Measurements from ENCODE around the gene FAM163B. TPM values are rescaled to one million over a fixed set of nuclear protein-coding genes. Genes with fewer than 3 reads are reported as not detected.
A peak's percentile ranks its signal among the peaks of the same experiment; 100 is the strongest.

Gene FAM163B
- total and polyA plus RNA-seq, 2 of the 8 experiments (the other 6 are each of a cell fraction or from before 2014, with no cell fraction given), result 0.63 to 1.0 TPM

DNA sequence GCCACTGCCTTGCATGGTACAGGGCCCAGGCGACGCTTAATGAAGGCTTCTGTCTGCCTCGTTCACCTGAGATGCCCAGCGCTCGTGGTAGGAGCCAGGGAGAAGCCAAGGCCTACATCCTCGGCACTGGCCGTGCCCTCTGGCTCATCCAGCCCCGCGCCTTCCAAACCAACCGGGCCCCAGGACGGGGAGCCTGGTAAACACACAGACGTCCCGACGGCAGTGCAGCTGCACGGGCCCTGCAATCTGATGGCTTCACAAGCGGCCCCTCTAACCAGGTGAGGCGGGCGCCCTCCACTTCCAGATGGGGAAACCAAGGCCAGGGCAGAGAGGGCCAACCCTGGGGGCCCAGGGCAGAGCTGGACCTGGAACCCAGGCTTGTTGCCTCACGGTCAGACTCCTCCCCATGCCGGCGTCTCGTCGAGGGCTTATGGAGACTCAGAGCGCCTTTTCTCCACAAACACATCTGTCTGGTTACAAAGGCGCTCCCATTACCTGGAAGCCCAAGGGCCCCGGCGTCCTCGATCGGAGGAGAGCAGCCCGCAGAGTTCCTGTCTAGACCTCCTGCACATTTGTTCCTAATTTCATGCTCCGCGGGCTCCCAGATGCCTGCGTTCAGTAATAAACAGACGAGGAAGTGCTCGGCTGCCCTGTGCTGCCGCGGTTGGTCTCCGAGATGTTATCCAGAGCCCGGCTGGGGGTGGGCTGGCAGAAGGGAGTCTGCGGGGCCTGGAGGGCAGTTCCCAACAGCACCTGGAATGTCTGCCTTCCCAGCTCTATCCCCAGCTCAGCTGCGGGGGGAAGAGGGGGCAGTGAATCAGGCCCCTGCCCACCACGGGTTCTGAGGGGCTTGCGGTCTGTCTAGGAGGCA lies 23.5 kb downstream of the FAM163B start:
- H3K4ac ChIP-seq (replicated peaks; ENCODE audit: insufficient read length, low read depth, low read length), result peak overlapping the region; percentile 6
- H4K91ac ChIP-seq (replicated peaks; ENCODE audit: insufficient read length, low read length), result peak overlapping the region; percentile 64
- DNase-seq (ENCODE audit: low read depth in 1 of 2, low spot score in 2 of 2), result peak in 1 of 2 experiments; percentile 68
- no peaks in the 10 kb centered on the region for H4K20me1 ChIP-seq (replicated peaks in 1 of 2; ENCODE audit: control insufficient read depth in 1 of 2, insufficient read depth in 2 of 2, low read length in 2 of 2)
- H2BK20ac ChIP-seq (ENCODE audit: low read length), result no peak overlapping the region; the same call in 1 of the 2 replicates
- H3K23me2 ChIP-seq (ENCODE audit: low read depth, low read length), result no peaks in the 10 kb centered on the region
- peaks cover 0 to 3% of the 10 kb centered on the region in 2 experiments; a peak in 1 of 4 replicates for H3K9me3 ChIP-seq (ENCODE audit: insufficient read depth in 2 of 2, low read depth in 1 of 2, low read length in 1 of 2)
- no peak overlapping the region for H3K56ac ChIP-seq (replicated peaks; ENCODE audit: insufficient read length, low read depth, low read length)
- peak overlapping the region; percentile 75; the same call in 1 of the 2 replicates for H2BK12ac ChIP-seq (ENCODE audit: low read depth, low read length)
- H2AFZ ChIP-seq (ENCODE audit: low read length), result no peak overlapping the region
- no peaks in the 10 kb centered on the region for H3K27me3 ChIP-seq (replicated peaks in 1 of 4; ENCODE audit: control insufficient read depth in 3 of 4, extremely low read depth in 1 of 4, insufficient read depth in 3 of 4, low read length in 3 of 4)
- H3K79me1 ChIP-seq (ENCODE audit: low read depth, low read length), result no peaks in the 10 kb centered on the region
- 0 out of 4 replicates have a peak overlapping the region, but pooled peaks of 1 of the 2 experiments have one; percentile 47 for H3K4me2 ChIP-seq (ENCODE audit: insufficient read depth in 1 of 2, low read depth in 2 of 2, low read length in 2 of 2)
- no peak overlapping the region for H3K4me3 ChIP-seq (ENCODE audit: extremely low read depth in 1 of 4, insufficient read depth in 2 of 4, low read depth in 3 of 4, low read length in 4 of 4)
- POLR2A ChIA-PET (ENCODE audit: partially characterized antibody), result interaction anchor here (0.9 to 3.3 kb wide), 2 partner anchors 8 to 42 kb away, joined by 3 to 7 read pairs; no protein-coding TSS in a partner anchor
- FAIRE-seq, result no peak
- 0 out of 2 replicates have a peak overlapping the region, but pooled peaks have one; percentile 81 for H2BK5ac ChIP-seq (ENCODE audit: low read depth, low read length)
- TF ChIP-seq E2F6 (IDR thresholded peaks at IDR 0.05), result peak; percentile 30
- TF ChIP-seq GTF2F1 (IDR thresholded peaks at IDR 0.05; ENCODE audit: borderline replicate concordance, low read depth, low read length), result 0 out of 2 replicates have a peak, but pooled peaks have one; percentile 20
- no peak for TF ChIP-seq RAD21 (IDR thresholded peaks at IDR 0.05 in 1 of 2, conservative IDR thresholded peaks at IDR 0.05 in 1 of 2; ENCODE audit: low read depth in 2 of 2, low read length in 2 of 2)
- TF ChIP-seq, protein P1, sequence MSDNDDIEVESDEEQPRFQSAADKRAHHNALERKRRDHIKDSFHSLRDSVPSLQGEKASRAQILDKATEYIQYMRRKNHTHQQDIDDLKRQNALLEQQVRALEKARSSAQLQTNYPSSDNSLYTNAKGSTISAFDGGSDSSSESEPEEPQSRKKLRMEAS (IDR thresholded peaks at IDR 0.05), result no peak
- H3K4me1 ChIP-seq (replicated peaks in 1 of 4; ENCODE audit: control insufficient read depth in 3 of 4, insufficient read depth in 4 of 4, low read length in 3 of 4), result peaks cover 3 to 22% (median 17%) of the 10 kb centered on the region in 4 experiments
- H2BK15ac ChIP-seq (ENCODE audit: low read length), result 0 out of 2 replicates have a peak overlapping the region, but pooled peaks have one; percentile 88
- peak overlapping the region; percentile 90 for H3K18ac ChIP-seq (ENCODE audit: extremely low read depth, low read length)
- no peak overlapping the region for H2BK120ac ChIP-seq (replicated peaks; ENCODE audit: low read depth, low read length)
- CTCF ChIA-PET (ENCODE audit: partially characterized antibody), result interaction anchor here (0.9 to 2.8 kb wide), 20 partner anchors 11 to 182 kb away, joined by 3 to 15 read pairs (median 4); partner anchors contain the start of gene ADAMTSL2
- WGBS, 2 experiments (ENCODE audit: extremely low coverage in 1 of 2, insufficient coverage in 1 of 2, insufficient read length in 1 of 2, insufficient replicate concordance in 2 of 2, low coverage in 1 of 2, low lambda C conversion rate in 2 of 2, missing lambda C conversion rate in 1 of 2), result 76% methylated on average over 43 of the region's 43 CpGs; no CpG with 5 or more reads in 1 of the 2 experiments
- peak overlapping the region; percentile 3 for H4K5ac ChIP-seq (ENCODE audit: insufficient read length, low read depth, low read length)
- peak overlapping the region; percentile 45 for H4K8ac ChIP-seq (ENCODE audit: extremely low read depth, insufficient read depth, low read length)
- H3K79me2 ChIP-seq (ENCODE audit: control insufficient read depth in 1 of 2, insufficient read depth in 2 of 2, low read length in 2 of 2), result no peaks in the 10 kb centered on the region
- no peak overlapping the region for H3K14ac ChIP-seq (ENCODE audit: insufficient read length)
- H3K9ac ChIP-seq (replicated peaks in 1 of 4; ENCODE audit: extremely low read depth in 1 of 4, low read depth in 3 of 4, low read length in 3 of 4), result no peak overlapping the region
- H3K23ac ChIP-seq (ENCODE audit: insufficient read length), result no peak overlapping the region
- H2AK5ac ChIP-seq (ENCODE audit: low read depth, low read length), result no peak overlapping the region
- no peak overlapping the region for H3K27ac ChIP-seq (ENCODE audit: low read depth, low read length)
- H3K36me3 ChIP-seq (ENCODE audit: control insufficient read depth in 2 of 4, insufficient read depth in 4 of 4, low read length in 3 of 4), result no peaks in the 10 kb centered on the region

Data from H1 (cell line).